Fibroblast of lung (primary cell): Measurements from ENCODE around the gene TRAFD1. TPM values are rescaled to one million over a fixed set of nuclear protein-coding genes. Genes with fewer than 3 reads are reported as not detected.
A peak's percentile ranks its signal among the peaks of the same experiment; 100 is the strongest.

Source experiments
- DNase-seq, 2 donors: peaks; one replicate each; pipeline versions ENCODE4 v3.0.0 to v3.0.0-alpha.2; 2010; ENCODE audit warnings: low read depth in 2 of 2
- H2AFZ ChIP-seq: 2 replicates; pipeline ENCODE4 v1.5.1; 2012; ENCODE audit warnings: low read length, control low read depth, inconsistent platforms
- H3K27ac ChIP-seq: 2 replicates; pipeline ENCODE4 v1.5.1; 2011; ENCODE audit warnings: low read length, control low read depth; ENCODE audit not compliant: insufficient read depth
- H3K27me3 ChIP-seq: 2 replicates; pipeline ENCODE4 v1.5.1; 2011; ENCODE audit warnings: mild to moderate bottlenecking, low read length; ENCODE audit not compliant: control insufficient read depth, insufficient read depth
- H3K36me3 ChIP-seq: 2 replicates; pipeline ENCODE4 v1.5.1; 2011; ENCODE audit warnings: low read length; ENCODE audit not compliant: control insufficient read depth, insufficient read depth
- H3K4me1 ChIP-seq: 2 replicates; pipeline ENCODE4 v1.5.1; 2011; ENCODE audit warnings: low read length; ENCODE audit not compliant: control insufficient read depth, insufficient read depth; ENCODE audit errors: extremely low read depth
- H3K4me2 ChIP-seq: 2 replicates; pipeline ENCODE4 v1.5.1; 2011; ENCODE audit warnings: low read length, control low read depth; ENCODE audit not compliant: insufficient read depth; ENCODE audit errors: extremely low read depth
- H3K4me3 ChIP-seq, 4 experiments: fragments of 200-600 bp in 1 of 4; sonication (generic) in 1 of 4; replicated peaks in 1 of 4; 2 replicates each; pipeline ENCODE4 v1.5.1; 2011 to 2016; ENCODE audit warnings: low read length in 4 of 4, low read depth in 3 of 4, mild to moderate bottlenecking in 3 of 4, control low read depth in 2 of 4, inconsistent platforms in 1 of 4, mixed read lengths in 1 of 4; ENCODE audit not compliant: insufficient read depth in 1 of 4; ENCODE audit errors: control extremely low read depth in 1 of 4
- H3K79me2 ChIP-seq: 2 replicates; pipeline ENCODE4 v1.5.1; 2012; ENCODE audit warnings: mild to moderate bottlenecking, low read length, inconsistent platforms; ENCODE audit not compliant: control insufficient read depth, insufficient read depth
- H3K9ac ChIP-seq: 2 replicates; pipeline ENCODE4 v1.5.1; 2011; ENCODE audit warnings: mild to moderate bottlenecking, low read length, control low read depth; ENCODE audit not compliant: insufficient read depth
- H3K9me3 ChIP-seq: 2 replicates; pipeline ENCODE4 v1.5.1; 2012; ENCODE audit warnings: low read depth, low read length; ENCODE audit not compliant: control insufficient read depth, insufficient read depth
- H4K20me1 ChIP-seq: 2 replicates; pipeline ENCODE4 v1.5.1; 2011; ENCODE audit warnings: low read length; ENCODE audit not compliant: control insufficient read depth, insufficient read depth; ENCODE audit errors: extremely low read depth
- EZH2 ChIP-seq: IDR thresholded peaks from 2 replicates; pipeline ENCODE4 v1.5.1; 2012; ENCODE audit warnings: low read length, control low read depth, mild to moderate bottlenecking; ENCODE audit errors: missing control alignments
- polyA plus RNA-seq, 2 donors: library from polyadenylated mRNA; depleted of rRNA in 1 of 2; stranded (reverse) in 1 of 2; unstranded in 1 of 2; fragments of >200 nt; gene quantifications; 2 replicates each; pipeline ENCODE4 v1.2.1, GENCODE V29; 2011 to 2012; ENCODE audit warnings: missing spikeins in 1 of 2
- total RNA-seq: library from RNA; depleted of rRNA; stranded (reverse); fragments of >200 nt; gene quantifications from 2 replicates; pipeline ENCODE4 v1.2.1, GENCODE V29; 2014
- TF ChIP-seq, protein P1 (sequence below), 2 donors: IDR thresholded peaks in 1 of 2; conservative IDR thresholded peaks in 1 of 2; 1 replicate in 1 of 2; 2 replicates in 1 of 2; pipeline ENCODE4 v1.5.1; 2011 to 2012; ENCODE audit warnings: low read length in 2 of 2, control low read depth in 1 of 2, inconsistent platforms in 1 of 2, low read depth in 1 of 2, mild to moderate bottlenecking in 1 of 2

Gene TRAFD1
- total and polyA plus RNA-seq, 2 donors (not counting 1 experiment from before 2014, with no cell fraction given) = 42.5 to 83.4 TPM

DNA sequence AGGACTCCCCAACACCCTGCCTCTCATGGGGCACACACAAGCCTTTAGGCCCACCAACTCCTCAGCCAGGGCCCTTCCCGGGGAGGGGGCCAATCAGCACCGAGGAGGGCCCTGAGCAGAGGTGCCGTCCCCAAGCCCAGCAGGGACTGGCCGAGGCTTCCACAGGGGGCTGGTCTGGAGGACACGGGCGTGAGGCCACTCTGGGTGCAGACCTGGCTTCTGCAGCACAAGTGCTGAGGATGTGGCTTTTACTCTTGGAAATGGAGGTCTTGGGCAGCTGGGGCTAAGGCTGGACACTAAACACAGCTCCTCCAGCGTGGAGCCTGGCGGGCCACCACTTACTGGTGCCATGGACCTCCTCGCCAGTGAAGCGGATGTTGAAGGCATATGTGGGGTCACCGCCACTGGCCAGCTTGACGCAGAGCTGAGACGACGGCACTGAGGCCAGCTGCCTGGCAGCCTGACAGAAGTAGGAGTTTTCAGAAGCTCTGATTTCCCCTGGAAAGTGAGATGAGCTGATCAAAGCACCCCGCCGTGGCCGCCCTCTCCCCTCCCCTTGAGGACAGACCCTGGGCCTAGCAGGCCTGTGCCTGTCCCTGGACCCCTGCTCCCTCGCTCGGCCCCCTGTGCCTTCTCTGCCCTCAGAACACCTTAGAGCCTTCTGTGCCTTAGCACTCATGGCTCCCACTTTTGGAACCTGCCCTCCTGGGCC, 44.0 kb downstream of the TRAFD1 start:
- H3K27me3 ChIP-seq = no peaks in the 10 kb centered on the region
- no peak for DNase-seq
- H3K9me3 ChIP-seq = no peaks in the 10 kb centered on the region
- no peaks in the 10 kb centered on the region for H3K4me1 ChIP-seq
- no peak overlapping the region for H3K27ac ChIP-seq
- H3K79me2 ChIP-seq = no peaks in the 10 kb centered on the region
- H3K4me2 ChIP-seq = no peak overlapping the region
- no peak overlapping the region for H3K4me3 ChIP-seq
- peaks cover 10% of the 10 kb centered on the region for H3K36me3 ChIP-seq
- TF ChIP-seq, protein P1, sequence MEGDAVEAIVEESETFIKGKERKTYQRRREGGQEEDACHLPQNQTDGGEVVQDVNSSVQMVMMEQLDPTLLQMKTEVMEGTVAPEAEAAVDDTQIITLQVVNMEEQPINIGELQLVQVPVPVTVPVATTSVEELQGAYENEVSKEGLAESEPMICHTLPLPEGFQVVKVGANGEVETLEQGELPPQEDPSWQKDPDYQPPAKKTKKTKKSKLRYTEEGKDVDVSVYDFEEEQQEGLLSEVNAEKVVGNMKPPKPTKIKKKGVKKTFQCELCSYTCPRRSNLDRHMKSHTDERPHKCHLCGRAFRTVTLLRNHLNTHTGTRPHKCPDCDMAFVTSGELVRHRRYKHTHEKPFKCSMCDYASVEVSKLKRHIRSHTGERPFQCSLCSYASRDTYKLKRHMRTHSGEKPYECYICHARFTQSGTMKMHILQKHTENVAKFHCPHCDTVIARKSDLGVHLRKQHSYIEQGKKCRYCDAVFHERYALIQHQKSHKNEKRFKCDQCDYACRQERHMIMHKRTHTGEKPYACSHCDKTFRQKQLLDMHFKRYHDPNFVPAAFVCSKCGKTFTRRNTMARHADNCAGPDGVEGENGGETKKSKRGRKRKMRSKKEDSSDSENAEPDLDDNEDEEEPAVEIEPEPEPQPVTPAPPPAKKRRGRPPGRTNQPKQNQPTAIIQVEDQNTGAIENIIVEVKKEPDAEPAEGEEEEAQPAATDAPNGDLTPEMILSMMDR (conservative IDR thresholded peaks at IDR 0.05 in 1 of 2, IDR thresholded peaks at IDR 0.05 in 1 of 2; ENCODE audit: low read depth in 1 of 2, low read length in 2 of 2) = no peak
- no peak for TF ChIP-seq EZH2
- H2AFZ ChIP-seq = no peak overlapping the region
- no peak overlapping the region for H3K9ac ChIP-seq
- no peaks in the 10 kb centered on the region for H4K20me1 ChIP-seq

DNA sequence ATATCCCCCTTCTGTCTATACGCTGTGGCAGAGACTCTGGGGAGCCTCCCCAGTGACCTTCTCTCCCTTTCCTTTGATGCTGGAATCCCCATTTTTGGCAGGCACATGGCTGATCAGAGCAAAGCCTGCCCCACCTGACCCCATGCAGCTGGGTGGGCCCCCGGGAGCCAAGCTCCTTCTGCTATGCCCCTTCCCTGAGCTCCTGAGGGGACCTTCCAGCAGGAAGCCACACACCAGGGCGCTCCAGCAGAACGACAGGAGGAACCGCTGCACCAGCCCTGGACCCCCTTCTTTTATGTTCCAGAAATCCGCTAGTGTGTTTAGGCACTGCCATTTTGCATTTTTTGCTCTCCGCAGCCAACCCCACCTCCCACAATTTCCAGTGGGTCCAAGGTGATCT, 44.6 kb downstream of the TRAFD1 start:
- no peak for TF ChIP-seq EZH2
- TF ChIP-seq, protein P1 (conservative IDR thresholded peaks at IDR 0.05 in 1 of 2, IDR thresholded peaks at IDR 0.05 in 1 of 2; ENCODE audit: low read depth in 1 of 2, low read length in 2 of 2) = no peak
- no peak overlapping the region for H3K4me2 ChIP-seq
- no peak for DNase-seq
- H3K27me3 ChIP-seq = no peaks in the 10 kb centered on the region
- H3K79me2 ChIP-seq = no peaks in the 10 kb centered on the region
- H2AFZ ChIP-seq = no peak overlapping the region
- no peak overlapping the region for H3K4me3 ChIP-seq
- no peaks in the 10 kb centered on the region for H3K4me1 ChIP-seq
- no peak overlapping the region for H3K9ac ChIP-seq
- H3K9me3 ChIP-seq = no peaks in the 10 kb centered on the region
- H3K27ac ChIP-seq = no peak overlapping the region
- no peaks in the 10 kb centered on the region for H4K20me1 ChIP-seq
- peaks cover 10% of the 10 kb centered on the region for H3K36me3 ChIP-seq

DNA sequence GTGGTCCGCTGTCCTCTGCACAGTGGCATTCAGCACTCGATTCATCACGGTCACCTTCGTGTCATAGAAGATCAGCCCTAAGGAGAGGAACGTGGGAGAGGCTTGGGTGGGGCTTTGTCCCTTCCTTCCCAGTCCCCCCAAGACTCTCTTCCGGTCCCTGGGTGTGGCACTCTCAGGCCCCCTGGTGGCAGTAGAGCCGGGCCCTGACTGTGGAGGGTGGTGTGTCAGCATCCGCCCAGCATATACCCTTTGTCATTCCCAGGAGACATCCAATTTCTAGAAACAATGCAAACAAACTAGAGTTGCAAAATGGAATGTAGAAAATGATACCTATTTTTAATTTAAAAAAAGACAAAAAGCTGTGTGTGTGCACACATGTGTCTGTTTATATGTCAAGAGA, 45.0 kb downstream of the TRAFD1 start:
- Histone ChIP-seq H3K9me3 (no peaks in the 10 kb centered on the region), H3K27ac (no peak overlapping the region), H3K9ac (no peak overlapping the region), H3K4me1 (no peaks in the 10 kb centered on the region), H4K20me1 (no peaks in the 10 kb centered on the region), H2AFZ (no peak overlapping the region), H3K79me2 (no peaks in the 10 kb centered on the region), H3K27me3 (no peaks in the 10 kb centered on the region), H3K36me3 (peaks cover 10% of the 10 kb centered on the region), H3K4me2 (no peak overlapping the region), H3K4me3 (no peak overlapping the region)
- DNase-seq = no peak
- no peak for TF ChIP-seq EZH2
- TF ChIP-seq, protein P1 (conservative IDR thresholded peaks at IDR 0.05 in 1 of 2, IDR thresholded peaks at IDR 0.05 in 1 of 2; ENCODE audit: low read depth in 1 of 2, low read length in 2 of 2) = peak; percentile 28 to 46
